Stimulated activated CD4-positive, alpha-beta T cell treated with anti-CD3 and anti-CD28 coated beads, Interleukin-4, amount 100 ng/mL, for 4 hours (primary cell): Measurements from ENCODE around the gene C16orf89.
"Not testable (repeated sequence)": the region's sequence is repeated elsewhere in the genome, so short reads cannot be mapped to it uniquely, and the experiment has no call there.

Experiments
- DNase-seq, 2 experiments: peaks; one replicate each; pipeline ENCODE4 v3.0.0-alpha.2; 2020

The C16orf89 gene, protein sequence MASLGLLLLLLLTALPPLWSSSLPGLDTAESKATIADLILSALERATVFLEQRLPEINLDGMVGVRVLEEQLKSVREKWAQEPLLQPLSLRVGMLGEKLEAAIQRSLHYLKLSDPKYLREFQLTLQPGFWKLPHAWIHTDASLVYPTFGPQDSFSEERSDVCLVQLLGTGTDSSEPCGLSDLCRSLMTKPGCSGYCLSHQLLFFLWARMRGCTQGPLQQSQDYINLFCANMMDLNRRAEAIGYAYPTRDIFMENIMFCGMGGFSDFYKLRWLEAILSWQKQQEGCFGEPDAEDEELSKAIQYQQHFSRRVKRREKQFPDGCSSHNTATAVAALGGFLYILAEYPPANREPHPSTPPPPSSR

GRCh38 chr16:5065813-5066212 is at the start of gene C16orf89:
Gene C16orf89, minus strand, starts transcription at chr16:5065956. Its CDS starts 48 bp downstream, at chr16:5065908.
- no peak for DNase-seq

DNA sequence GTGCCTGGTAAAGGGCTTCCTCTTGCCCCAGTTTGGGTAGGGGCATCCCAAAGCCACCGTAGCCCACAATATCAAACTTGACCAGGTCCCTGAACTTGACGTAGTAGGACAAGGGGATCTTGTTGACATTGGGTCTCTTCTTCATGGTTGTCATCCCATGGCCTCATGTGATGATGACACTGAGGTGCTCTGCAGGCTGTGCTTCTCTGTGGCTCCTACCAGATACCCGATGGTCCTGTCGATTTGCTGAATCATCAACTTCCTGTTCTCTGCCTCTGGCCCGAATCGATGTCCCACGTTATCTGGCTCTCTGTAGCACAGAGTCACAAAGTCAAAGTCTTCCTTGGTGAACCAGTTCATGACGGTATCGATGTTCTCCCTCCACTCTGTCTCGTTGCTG is 45.2 kb upstream of the C16orf89 start:
- DNase-seq, result not testable (repeated sequence)

GRCh38 chr16:5108505-5109158 is 42.9 kb upstream of the C16orf89 start:
- DNase-seq, result no peak

DNA sequence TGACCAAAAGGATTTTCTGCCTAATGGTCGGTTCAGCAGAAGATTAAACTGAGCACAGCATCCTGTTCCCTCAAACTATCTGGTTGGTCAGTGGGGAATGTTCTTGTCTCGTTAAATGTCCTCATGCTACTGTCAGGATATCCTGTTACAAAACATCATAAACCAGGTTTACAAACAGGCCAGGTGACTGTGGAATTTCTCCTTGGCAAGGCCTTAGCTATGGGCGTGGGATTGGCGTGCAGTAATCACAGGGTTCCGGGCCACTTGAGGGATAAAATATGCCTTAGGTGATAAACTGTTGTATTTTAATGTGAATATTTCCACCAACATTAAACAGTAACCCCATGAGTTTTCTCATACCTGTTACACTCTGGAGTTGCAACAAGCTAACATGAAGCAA is 39.3 kb upstream of the C16orf89 start:
- not testable (repeated sequence) for DNase-seq

- not testable (repeated sequence) for DNase-seq
Observed at GRCh38 chr16:5103296-5104032, 37.7 kb upstream of the C16orf89 start.

- DNase-seq, result not testable (repeated sequence)
Observed at GRCh38 chr16:5099174-5099573, 33.4 kb upstream of the C16orf89 start.

- peak; percentile 94 to 96 for DNase-seq
Observed at GRCh38 chr16:5098221-5099159, 32.7 kb upstream of the C16orf89 start.

DNA sequence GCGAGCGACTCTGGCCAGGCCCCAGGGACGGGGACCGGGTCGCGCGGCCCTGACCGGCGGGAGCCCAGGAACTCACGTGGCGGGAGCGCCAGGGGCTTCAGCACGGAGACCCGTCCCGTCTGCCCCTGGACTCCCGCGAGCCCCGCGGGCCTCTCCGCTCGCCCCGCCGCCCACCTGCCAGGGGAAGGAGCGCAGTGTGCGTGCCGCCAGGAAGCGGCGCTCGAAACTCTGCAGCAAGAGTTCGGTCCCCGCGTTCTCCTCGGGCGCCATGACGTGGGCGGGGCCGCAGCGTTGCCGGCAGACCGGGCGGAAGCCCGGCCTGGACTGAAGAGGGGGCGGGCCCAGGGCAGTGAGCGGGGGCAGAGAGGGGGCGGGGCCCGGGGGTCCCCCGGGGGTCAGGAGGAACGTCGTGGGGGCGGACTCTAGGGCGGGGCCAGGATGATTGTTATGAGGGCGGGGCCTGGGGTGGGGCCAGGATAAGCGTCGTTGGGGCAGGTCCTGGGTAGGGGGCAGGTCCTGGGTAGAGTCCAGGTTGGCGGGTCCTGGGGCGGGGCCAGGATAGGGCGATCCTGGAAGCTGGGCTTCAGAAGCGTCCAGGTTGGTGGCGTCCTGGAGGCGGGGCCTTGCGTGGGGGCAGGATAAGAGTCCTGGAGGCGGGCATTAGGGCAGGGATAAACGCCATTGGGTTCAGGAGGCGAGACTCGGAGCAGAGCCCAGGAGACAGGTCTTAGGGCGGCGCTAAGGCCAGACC is 31.9 kb upstream of the C16orf89 start, which contains the start of gene EEF2KMT:
Gene EEF2KMT (minus strand): TSS at position 326 of the 751 bp plus-strand sequence. CDS start 56 bp downstream, at position 270.
- DNase-seq, result peak; percentile 86 to 89

GRCh38 chr16:5097061-5097469 is 31.3 kb upstream of the C16orf89 start:
- peak; percentile 27 to 32 for DNase-seq

DNA sequence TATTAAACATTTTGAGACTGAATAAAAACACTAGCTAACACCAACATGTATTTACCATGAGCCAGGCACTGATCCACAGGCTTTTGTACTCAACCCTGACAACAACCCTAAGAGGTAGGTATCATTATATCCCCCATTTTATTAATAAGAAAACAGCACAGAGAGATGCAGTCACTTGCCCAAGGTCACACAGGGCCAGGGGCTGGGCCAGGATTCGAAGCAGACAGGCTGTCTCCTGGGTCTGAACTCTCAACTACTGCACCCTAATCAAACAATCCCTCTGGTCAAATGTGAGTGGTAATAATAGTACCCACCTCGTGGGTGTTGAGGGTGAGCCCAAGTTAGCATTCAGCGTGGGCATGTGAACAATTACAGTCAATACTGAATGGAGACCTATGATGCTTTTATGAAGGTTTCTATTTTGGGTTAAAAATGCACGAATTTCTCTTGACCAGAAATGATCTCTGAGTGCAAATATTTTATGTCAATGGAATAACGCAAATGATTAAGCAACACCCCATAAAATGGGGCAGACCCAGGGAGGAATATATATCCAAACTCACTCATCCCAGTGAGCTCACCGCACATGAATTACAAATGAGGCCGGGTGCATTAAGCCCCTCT is 30.8 kb upstream of the C16orf89 start:
- not testable (repeated sequence) for DNase-seq

GRCh38 chr16:5095145-5095830 is 29.5 kb upstream of the C16orf89 start:
- not testable (repeated sequence) for DNase-seq

DNA sequence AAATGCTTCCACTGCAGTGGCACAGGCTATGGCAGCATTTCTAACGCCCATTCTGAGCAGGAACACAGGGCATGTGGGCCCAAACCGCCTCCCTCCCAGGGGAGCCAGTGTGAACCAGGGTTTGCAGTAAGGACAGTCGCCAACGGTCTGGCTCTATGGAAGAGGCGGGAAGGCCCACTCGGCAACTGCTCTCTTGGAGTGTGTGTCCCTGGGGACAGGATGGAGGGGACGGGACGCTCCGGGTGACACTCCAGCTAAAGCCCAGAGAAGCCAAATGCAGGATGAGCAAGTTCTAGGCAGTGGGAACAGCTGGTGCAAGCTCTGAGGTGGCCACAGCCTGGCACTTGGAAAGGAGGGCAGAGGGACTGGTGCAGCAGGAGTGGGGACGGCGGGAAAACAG is 28.0 kb upstream of the C16orf89 start:
- not testable (repeated sequence) for DNase-seq

DNA sequence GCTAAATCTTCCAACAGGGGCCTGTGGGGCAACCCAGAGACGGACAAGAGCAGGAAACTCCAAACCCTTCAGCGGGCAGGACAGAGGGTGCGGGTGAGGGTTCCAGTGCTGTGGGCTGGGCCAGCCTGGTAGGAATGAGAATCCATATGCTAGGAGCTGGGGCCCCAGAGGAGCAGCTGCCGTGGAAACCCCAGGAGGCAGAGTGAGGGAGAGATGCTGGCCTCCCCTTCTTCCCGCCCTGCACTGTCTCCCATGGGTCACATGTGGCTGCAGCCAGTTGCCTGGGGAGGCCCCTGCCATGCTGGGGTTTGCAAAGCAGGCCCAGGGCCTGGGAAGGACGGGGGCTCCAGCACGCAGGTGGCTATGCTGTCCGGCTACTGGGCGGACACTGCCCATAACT is 27.3 kb upstream of the C16orf89 start:
- DNase-seq, result not testable (repeated sequence)

- not testable (repeated sequence) for DNase-seq
Observed at GRCh38 chr16:5090592-5090991, 24.8 kb upstream of the C16orf89 start.

DNA sequence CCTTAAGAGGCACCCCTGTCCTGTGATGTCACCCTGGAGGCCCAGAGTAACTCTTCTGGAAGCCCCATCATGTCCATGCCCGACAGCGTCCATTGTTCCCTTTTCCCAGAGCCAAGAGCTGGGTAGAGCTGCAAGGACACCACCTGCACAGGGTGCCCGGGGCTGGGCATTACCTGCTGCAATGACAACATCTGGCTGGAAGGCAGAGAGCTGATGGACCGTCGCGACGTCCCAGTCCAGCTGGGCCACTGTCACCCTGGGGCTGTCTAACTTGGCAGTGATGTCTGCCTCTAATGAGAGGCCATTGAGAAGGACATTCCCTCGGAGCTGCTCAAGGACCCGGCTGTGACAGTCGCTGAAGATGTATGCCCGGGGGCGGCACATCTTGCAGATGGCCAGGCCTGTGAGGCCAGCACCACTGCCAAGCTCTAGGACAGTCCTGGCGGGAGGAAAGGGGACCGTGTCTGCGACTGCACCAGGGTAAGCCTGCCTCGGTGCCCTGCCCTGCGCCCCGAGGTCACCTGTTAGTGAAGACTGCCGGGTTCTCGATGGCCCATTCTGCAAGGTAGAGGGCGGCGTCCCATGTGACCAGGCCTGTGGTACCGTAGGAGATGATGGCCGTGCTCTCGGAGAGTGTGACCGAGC is 24.3 kb upstream of the C16orf89 start:
- DNase-seq, result not testable (repeated sequence)

GRCh38 chr16:5088936-5089335 is 23.2 kb upstream of the C16orf89 start:
- not testable (repeated sequence) for DNase-seq

GRCh38 chr16:5088086-5088790 is 22.5 kb upstream of the C16orf89 start:
- not testable (repeated sequence) for DNase-seq

- DNase-seq, result not testable (repeated sequence)
Observed at GRCh38 chr16:5085716-5086115, 20.0 kb upstream of the C16orf89 start.

DNA sequence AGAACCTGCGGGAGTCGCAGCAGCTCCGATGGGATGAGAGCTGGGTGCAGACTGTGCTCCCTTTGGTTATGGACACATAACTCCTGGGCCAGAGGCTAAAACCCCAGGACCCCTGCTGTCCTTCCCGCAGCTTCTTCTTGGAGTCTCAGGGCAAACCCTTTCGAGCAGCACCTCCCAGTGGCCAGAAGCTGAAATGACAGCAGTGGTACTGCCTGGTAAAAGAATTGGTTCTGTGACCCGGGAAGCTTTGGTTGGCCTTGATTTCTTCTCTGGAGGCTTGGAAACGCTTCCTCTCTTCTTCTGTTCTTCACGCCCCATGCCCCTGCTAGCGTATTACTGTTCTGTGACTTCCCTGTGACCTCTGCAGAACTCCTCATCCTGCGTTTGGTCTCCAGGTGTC is 19.0 kb upstream of the C16orf89 start:
- DNase-seq, result peak; percentile 34 to 43
